Omental fat pad (tissue), 4 donors: ENCODE measurements around the gene DFFA. TPM values are rescaled to one million over a fixed set of nuclear protein-coding genes. Genes with fewer than 3 reads are reported as not detected.

Experiments used
- ATAC-seq: fragments of 150-250 bp; one replicate; pipeline ENCODE4 v1.9.1; 2016; ENCODE audit warnings: mild to moderate bottlenecking, moderate library complexity; ENCODE audit not compliant: low FRiP score
- DNase-seq: peaks from one replicate; pipeline ENCODE4 v3.0.0-alpha.2; 2019; ENCODE audit warnings: low spot score
- total RNA-seq, 4 donors: library from RNA; depleted of rRNA; stranded (reverse); fragments of >200 nt; gene quantifications; one replicate each; pipeline ENCODE4 v1.1.0, GENCODE V29; 2016
- TF ChIP-seq, protein P1 (sequence below), 3 donors: fragments of 450-650 bp; IDR thresholded peaks; one replicate each; pipeline ENCODE4 v1.5.1; 2016 to 2017; ENCODE audit warnings: antibody characterized with exemption in 3 of 3, mild to moderate bottlenecking in 3 of 3, moderate library complexity in 2 of 3

Gene DFFA
- total RNA-seq, 4 donors from 2014 or later, result 17.8 to 27.2 (median 21.6) TPM

DNA sequence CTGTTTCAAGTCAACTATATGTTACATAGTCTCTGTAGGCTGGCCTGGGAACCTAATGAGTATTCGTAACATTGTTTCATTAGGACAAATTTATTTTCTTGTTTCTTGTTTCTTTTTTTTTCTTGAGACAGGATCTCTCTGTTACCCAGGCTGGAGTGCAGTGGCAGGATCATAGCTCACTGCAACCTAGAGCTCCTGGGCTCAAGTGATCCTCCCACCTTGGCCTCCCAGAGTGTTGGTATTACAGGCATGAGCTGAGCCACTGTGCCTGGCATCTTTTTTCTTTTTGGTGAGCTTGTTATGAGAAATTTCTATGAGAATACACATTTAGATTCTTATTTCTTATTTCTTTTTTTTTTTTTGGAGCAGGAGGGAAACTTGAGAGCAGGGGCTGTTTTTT lies 35.3 kb downstream of the DFFA start:
- TF ChIP-seq, protein P1, sequence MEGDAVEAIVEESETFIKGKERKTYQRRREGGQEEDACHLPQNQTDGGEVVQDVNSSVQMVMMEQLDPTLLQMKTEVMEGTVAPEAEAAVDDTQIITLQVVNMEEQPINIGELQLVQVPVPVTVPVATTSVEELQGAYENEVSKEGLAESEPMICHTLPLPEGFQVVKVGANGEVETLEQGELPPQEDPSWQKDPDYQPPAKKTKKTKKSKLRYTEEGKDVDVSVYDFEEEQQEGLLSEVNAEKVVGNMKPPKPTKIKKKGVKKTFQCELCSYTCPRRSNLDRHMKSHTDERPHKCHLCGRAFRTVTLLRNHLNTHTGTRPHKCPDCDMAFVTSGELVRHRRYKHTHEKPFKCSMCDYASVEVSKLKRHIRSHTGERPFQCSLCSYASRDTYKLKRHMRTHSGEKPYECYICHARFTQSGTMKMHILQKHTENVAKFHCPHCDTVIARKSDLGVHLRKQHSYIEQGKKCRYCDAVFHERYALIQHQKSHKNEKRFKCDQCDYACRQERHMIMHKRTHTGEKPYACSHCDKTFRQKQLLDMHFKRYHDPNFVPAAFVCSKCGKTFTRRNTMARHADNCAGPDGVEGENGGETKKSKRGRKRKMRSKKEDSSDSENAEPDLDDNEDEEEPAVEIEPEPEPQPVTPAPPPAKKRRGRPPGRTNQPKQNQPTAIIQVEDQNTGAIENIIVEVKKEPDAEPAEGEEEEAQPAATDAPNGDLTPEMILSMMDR (IDR thresholded peaks at IDR 0.05), result no peak
- ATAC-seq (no peak), DNase-seq (no peak)

DNA sequence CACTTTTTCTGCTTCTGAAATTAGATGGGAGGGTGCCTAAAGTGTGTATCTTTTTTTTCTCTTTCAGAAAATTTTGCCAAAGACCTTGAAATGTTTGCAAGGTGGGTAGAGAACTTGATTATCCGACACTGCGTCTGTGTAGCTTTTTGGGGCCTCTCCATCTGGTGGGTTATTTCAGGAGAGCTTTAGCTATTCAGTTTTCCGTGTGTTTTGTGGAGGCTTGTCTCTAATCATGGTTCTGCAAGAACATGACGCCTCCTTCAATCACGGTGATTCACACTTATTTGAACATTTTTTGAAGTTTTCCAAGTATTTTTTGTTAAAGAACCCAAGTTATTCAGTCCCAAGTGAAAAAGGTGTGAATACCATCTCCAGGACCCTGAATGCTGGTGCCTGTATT lies 37.7 kb downstream of the DFFA start:
- TF ChIP-seq, protein P1 (IDR thresholded peaks at IDR 0.05), result no peak
- ATAC-seq, result no peak

DNA sequence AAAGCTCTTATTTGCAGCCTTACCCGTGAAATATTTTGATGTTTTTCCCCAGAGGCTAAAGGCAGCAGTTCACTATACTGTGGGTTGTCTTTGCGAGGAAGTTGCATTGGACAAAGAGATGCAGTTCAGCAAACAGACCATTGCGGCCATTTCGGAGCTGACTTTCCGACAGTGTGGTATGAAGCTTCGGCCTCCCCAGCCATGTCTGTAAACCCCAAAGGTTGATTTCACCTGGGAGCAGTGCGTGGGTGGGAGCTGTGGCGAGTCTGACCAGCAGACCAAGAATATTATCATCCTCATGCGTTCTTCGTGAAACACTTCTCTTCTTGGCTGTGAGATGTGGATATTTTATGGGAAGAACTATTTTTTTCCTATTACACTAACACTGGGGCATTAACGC lies 38.5 kb downstream of the DFFA start:
- TF ChIP-seq, protein P1 (IDR thresholded peaks at IDR 0.05), result no peak
- no peak for DNase-seq
- ATAC-seq, result no peak

More for the DNA sequence above, 37.7 kb downstream of the DFFA start:
- no peak for DNase-seq

DNA sequence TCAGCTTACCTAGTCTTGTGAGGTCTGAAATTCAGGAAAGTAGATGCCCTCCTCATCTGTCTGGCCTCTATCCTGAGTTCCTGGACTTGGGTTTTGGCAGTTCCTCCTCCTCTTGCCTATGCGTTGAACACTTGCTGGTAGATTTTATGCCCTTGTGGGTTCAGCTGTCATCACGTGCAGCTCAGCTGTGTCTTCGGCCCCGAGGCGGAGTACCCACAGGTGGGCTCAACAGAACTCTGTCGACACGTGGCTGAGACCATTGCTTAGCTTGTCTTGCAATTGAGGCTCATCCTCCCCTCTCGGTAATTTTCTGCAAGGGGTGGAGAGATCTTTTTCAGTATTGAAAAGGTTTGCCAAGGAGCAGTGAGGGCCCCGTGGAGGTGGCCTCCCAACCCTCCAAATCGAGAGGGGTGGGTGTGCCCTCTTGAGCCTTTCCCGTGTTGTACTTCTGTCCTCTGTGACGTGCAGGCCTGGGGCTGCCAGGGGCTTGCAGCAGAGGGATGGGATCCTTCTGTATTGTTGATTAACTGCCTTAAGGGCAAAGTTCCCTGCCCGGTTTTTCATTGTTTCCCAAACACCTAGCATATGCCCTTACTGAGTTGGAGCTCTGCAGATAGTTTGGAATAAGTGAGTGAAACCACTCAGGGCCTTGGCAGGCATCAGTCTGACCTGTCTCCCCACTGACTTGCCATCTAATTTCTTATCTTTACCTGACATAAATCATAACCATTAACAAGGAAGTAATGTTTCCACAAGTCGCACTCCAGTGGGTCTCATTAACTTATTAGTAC lies 39.2 kb downstream of the DFFA start:
- TF ChIP-seq, protein P1 (IDR thresholded peaks at IDR 0.05), result no peak
- ATAC-seq, result no peak
- DNase-seq, result no peak

DNA sequence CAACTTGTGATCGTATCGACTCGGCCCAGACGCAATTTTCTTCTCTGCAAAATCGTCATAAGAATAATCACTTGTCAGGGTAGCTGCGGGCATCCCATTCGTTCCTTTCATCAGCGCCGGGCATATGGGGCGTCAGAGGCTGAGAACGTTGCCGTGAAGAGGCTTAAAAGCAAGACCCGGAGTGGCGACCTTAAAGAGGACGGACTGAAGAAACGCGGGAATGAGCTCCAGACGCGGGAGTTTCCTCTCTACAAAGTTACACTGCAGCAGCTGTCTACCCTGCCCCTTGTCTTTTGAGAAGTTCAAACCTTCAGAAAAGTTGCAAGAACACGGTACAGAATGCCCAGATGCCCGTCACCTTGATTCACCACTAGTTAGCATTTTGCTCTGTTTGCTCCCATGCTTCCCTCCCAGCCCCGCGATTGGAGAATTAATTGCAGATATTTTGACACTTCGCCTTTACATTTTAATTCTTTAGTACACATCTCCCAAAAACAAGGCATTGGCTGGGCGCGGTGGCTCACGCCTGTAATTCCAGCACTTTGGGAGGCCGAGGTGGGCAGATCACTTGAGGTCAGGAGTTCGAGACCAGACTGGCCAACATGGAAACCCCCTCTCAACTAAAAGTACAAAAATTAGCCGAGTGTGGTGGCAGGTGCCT lies 41.1 kb downstream of the DFFA start:
- DNase-seq, result no peak
- TF ChIP-seq, protein P1 (IDR thresholded peaks at IDR 0.05), result no peak
- no peak for ATAC-seq

DNA sequence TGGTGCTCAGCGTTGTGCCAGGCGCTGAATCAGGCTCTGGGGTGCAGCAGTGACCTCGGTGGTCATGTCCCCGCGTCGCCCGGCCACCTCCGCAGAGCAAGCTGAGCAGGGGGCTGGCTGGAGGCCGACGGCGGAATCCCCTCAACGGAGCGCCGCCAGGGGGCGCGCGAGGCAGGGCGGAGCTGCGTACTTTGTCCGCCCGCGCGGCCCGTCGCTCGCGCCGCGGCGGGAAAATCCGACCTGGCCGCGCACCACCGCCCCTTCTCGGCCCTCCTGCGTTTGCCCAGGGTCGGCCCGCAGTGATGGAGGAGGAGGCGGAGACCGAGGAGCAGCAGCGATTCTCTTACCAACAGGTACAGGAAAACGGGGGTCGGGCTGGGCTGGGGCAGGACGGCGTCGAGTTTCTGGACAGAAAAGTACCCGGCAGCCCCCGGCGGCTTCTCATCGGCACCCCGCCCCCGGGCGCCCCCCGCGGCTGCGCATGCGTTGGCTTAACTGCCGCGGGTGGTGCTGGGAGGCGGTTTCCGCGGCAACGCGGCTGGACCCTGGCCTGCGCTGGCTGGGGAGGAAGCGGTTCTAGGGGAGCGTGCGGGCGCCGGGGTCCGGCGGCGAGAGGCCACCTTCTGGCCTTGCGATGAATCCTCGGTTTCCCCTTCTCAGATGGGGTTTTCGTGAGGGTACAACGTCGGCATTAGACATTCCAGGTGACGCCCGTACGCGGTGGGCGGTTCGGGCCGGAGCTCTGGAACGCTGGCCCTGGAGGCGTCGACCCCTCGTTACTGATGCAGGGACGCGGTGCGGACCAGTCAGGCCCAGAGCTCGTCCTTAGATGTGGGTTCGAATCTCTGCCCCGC lies 41.9 kb downstream of the DFFA start, which contains the start of gene CENPS:
CENPS (plus strand) TSS at position 218 of the 854 bp plus-strand sequence; CDS start at position 303, 85 bp downstream.
- TF ChIP-seq, protein P1 (IDR thresholded peaks at IDR 0.05), result peak in 2 of 3 donors; percentile 97 to 99
- DNase-seq (peak; percentile 63), ATAC-seq (peak; percentile 94)
